HG02870 (cell line): Measurements from ENCODE around the gene PI4KA.

ENCODE experiments used
- ATAC-seq: cut with Tn5 transposase; IDR thresholded peaks from one replicate; pipeline ENCODE4 v1.9.1; 2021; ENCODE audit warnings: mild to moderate bottlenecking, moderate library complexity; ENCODE audit not compliant: unreplicated experiment

Gene PI4KA

GRCh38 chr22:20818471-20818870, 40.1 kb downstream of the PI4KA start:
- no peak for ATAC-seq

- ATAC-seq, result no peak
These were observed 42.1 kb downstream of the PI4KA start for GRCh38 chr22:20816559-20816958.

- ATAC-seq, result no peak
These were observed 43.0 kb downstream of the PI4KA start for GRCh38 chr22:20815477-20816050.

DNA sequence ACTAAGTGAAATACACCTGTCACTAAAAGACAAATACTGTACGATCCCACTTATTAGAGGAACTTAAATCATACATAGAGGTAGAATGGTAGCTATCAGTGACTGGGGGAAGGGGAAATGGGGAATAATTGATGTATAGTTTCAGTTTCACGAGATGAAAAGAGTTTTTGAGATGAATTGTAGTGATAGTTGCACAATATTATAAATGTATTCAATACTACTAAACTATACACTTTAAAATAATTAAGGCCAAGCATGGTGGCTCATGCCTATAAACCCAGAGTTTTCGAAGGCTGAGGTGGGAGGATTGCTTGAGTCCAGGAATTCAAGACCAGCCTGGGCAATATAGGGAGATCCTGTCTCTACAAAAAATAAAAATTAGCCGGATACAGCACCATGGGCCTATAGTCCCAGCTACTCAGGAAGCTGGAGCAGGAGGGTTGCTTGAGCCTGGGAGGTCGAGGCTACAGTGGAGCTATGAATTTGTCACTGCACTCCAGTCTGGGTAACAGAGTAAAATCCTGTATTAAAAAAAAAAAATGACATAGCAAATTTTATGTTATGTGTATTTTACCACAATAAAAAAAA, 44.3 kb downstream of the PI4KA start:
- ATAC-seq, result no peak

DNA sequence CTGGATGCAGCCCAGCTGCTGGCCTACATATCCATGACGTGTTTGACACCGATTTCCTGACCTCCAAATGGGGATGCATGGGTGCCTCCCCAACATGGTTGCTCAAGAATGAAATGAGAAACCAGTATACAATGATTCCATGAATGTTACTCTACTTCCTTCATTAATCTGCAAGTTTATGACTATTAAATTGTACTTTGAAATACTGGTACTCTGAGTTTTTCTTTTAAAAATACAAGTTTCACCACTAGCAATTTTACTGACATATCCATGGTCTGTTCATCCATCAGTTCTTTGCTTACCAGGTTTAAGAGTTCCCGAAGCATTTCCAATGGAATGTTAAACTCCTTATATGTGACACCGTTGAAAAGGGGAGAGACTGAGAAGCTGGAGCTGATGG, 45.6 kb downstream of the PI4KA start:
- ATAC-seq, result no peak

DNA sequence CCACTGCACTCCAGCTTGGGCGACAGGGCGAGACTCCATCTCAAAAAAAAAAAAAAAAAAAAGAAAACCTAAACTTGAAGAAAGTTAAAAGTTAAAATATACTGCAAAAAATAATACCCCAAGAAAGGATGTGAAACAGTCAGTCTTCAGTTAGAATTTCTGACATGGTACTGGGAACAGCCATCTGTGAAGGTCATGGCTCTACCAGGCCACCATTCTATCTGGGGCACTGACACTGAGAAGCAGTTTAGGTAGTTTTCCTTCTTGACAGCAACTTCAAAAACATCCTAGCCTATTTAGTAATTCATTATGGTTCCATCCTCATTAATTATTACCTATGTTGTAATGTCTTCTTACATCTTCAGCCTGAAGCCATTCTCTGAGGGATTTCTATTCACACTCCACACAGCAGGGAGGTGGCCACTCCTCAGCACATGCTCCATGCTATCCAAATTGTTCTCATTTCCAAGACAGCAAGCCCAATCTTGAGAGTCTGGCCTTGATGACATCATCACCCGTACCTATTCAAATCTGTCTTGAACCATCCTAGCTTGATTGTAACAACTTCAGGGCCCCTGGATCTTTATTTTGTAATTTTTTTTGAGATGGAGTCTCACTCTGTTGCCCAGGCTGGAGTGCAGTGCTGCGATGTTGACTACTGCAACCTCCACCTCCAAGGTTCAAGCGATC, 46.5 kb downstream of the PI4KA start:
- ATAC-seq, result no peak

DNA sequence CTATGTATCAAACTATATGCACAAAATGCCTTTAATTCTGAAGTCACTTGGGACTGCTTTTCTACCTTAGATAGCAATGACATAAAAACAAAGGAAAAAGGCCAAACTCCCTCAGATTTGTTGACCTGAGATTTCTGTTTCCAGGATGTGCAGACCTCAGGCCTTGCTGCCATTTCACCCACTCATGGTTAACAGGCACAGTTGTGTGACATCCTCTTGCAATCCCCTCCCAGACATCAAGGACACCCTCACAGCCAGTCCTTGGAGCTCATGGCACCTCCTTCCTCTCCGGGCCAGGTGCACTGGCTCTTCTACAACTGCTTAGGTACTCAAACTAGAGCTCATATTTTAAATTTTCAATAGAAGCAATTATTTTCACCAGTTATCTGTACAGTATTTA, 47.4 kb downstream of the PI4KA start:
- ATAC-seq, result no peak

GRCh38 chr22:20810645-20811044, 48.0 kb downstream of the PI4KA start:
- ATAC-seq, result no peak

- ATAC-seq, result no peak
These were observed 48.9 kb downstream of the PI4KA start for GRCh38 chr22:20809538-20810185.

DNA sequence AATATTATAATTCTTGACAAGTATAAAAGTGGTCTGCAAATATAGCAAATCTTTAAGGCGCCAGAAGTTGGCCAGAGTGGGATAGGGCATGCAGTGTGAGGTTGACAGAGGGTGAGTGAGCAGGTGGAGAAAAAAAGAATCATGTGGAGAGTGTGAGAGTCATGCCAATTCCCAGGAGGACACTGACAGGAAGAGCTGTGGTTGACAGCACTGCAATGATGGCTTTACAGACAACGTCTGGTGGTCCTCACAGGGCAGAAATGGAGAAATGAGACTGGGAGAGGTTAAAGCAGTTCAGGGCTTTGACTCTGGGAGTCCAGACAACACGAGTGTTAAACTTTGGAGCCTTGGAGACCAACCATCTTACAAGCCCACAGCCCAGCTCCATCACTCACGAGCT, 49.8 kb downstream of the PI4KA start:
- no peak for ATAC-seq

- no peak for ATAC-seq
These were observed 51.3 kb downstream of the PI4KA start for GRCh38 chr22:20807315-20807752.

- ATAC-seq, result no peak
These were observed 52.6 kb downstream of the PI4KA start for GRCh38 chr22:20805972-20806471.

GRCh38 chr22:20804650-20805049, 54.0 kb downstream of the PI4KA start:
- no peak for ATAC-seq

GRCh38 chr22:20803696-20804324, 54.8 kb downstream of the PI4KA start:
- no peak for ATAC-seq

DNA sequence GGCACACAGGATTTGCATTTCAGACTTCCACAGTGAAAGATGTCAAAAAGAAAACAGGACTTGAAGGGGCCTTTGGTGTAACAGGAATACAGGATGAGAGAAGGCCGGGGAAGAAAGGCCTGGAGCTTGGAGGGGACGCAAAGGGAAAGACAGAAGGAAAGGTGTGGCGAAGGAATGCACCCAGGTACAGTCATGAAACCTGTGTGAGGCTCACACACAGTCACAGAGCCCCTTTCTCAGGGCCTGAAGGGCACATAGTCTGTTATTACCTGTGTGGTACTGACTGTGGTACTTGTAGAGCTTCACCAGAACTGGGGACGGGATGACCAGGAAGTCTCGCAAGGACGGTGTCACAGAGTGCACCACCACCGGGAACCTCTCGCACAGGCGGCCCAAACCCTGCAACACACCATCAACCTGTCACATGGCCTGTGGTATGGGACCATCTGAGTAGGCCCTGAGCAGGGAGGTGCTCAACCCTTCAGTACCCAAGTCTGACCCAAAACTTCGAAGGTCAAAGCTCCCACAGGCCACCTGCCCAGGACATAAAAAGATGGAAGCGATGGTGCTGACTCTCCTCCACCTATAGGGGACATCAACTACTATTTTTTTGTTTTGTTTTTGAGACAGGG, 55.6 kb downstream of the PI4KA start:
- no peak for ATAC-seq

- no peak for ATAC-seq
These were observed 56.2 kb downstream of the PI4KA start for GRCh38 chr22:20802452-20802851.

DNA sequence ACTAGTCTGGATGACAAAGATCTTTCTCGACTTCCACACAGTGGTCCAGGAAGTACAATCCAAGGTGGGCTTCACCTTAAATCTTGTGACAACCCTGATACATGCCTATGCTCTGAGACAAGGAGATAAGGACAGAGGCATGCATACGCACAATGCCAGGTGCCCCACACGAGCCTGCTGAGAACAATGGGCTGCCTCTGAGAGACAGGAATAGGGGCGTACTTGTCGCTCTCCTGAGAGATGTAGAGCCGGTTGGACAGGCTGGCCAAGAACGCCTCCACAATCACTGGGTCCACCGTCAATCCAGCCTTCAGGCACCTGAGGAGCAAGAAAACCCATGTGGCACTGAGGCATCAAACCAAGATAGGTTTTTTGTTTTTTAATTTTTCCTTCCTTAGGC, 59.2 kb downstream of the PI4KA start:
- no peak for ATAC-seq

DNA sequence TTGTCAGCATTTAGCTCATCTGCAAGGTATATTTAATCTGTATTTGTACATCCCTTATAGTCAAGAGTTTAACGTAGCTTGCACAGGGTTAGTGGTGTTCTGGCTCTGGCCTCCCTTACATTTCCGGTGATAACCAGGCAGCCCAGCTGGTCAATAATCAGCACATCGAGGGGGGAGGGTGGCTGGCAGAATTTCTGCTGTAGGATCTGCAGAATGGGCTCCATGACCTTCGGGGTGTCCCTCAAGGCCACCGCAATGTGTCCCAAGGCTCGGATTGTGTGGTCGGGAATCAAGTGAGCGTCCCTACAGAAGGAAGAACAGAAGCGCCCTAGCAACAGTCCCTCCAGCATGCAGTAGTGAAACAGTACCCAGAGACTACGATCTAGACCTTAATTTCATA, 59.6 kb downstream of the PI4KA start:
- no peak for ATAC-seq

DNA sequence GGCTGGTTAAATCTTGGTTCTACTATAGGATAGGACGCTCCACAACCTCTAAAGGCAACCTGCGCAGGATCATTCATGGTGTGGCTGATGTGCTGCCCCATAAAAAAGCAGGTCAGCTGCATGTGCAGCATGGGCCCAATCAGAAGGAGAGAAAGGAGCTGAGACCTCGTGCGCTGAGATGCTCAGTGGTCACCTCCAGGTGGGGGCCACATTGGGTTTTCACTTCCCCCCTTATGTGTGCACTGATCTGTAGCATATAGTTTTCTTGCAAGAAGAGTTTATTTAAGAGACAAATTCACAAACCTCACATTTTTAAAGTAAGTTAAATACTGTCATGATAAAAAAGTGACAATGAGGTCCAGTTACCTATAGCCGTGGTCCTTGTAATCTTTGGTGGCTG, 60.4 kb downstream of the PI4KA start:
- no peak for ATAC-seq

DNA sequence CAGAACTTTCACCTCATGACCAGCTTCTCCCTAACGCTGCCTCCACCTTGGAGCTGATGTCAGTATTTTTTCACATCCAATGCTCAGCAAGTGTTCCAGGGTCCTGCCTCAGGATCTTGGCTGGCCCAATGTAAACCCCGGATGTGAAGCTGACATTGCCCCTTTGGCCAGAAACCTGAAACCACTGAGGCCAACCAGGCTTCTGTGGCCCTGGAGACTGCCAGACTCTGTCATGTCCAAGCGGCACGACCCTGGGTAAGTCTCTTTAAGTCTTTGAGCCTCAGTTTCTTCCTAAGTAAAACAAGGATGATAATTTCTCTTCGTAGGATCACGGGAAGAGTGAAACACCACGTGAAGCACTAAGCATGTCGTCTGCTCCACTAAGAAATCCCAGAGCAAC, 61.9 kb downstream of the PI4KA start:
- no peak for ATAC-seq
